Measurements from ENCODE around the gene GRHPR. TPM values are rescaled to one million over a fixed set of nuclear protein-coding genes. Genes with fewer than 3 reads are reported as not detected.

Gene GRHPR
- polyA plus RNA-seq, 1 of the 3 experiments (the other 2 are of a cell fraction) = 206 TPM

DNA sequence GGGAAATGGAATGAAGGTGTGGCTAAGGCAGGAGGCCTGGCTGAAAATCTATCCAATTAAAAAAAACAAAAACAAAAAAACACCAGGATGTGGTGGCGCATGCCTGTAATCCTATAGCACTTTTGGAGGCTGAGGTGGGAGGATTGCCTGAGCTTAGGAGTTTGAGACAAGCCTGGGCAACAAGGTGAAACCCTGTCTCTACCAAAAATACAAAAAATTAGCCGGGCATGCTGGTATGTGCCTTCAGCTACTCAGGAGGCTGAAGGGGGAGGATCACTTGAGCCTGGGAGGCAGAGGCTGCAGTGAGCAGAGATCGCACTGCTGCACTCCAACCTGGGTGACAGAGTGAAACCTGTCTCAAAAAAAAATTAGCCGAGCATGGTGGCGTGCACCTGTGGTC is 21.1 kb downstream of the GRHPR start:
- Histone ChIP-seq H3K9ac (no peak overlapping the region), H3K36me3 (replicated peaks in 1 of 2; ENCODE audit: control insufficient read depth in 1 of 2, insufficient read depth in 2 of 2, low read length in 1 of 2) (peaks cover 40 to 52% of the 10 kb centered on the region in 2 experiments), H2AFZ (ENCODE audit: low read depth) (no peak overlapping the region), H3K27ac (ENCODE audit: low read depth in 2 of 2, low read length in 1 of 2) (no peak overlapping the region), H3K4me3 (ENCODE audit: low read depth in 2 of 2, low read length in 1 of 2) (no peak overlapping the region), H4K20me1 (ENCODE audit: insufficient read depth) (peaks cover 76% of the 10 kb centered on the region), H3K9me2 (no peaks in the 10 kb centered on the region), H3K79me2 (ENCODE audit: insufficient read depth) (peaks cover 84% of the 10 kb centered on the region), H3K4me2 (no peak overlapping the region), H3K27me3 (ENCODE audit: insufficient read depth) (no peaks in the 10 kb centered on the region), H3K9me3 (no peaks in the 10 kb centered on the region), H3F3A (replicated peaks; ENCODE audit: insufficient read depth) (peaks cover 14% of the 10 kb centered on the region), H3K4me1 (ENCODE audit: control insufficient read depth in 1 of 2, insufficient read depth in 2 of 2, low read depth in 1 of 2, low read length in 1 of 2) (peaks cover 0 to 8% of the 10 kb centered on the region in 2 experiments; a peak in 2 of 4 replicates)
- WGBS (ENCODE audit: low lambda C conversion rate) = 95% methylated on average over 5 of the region's 5 CpGs
- ChIA-PET CTCF (no interaction called here), POLR2A (no interaction called here)
- TF ChIP-seq TEAD4 (IDR thresholded peaks at IDR 0.05; ENCODE audit: borderline replicate concordance, insufficient read depth) (no peak), RAD21 (IDR thresholded peaks at IDR 0.05; ENCODE audit: low read length) (no peak), JUND (IDR thresholded peaks at IDR 0.05) (no peak), TAF1 (IDR thresholded peaks at IDR 0.05; ENCODE audit: borderline replicate concordance, low read depth, low read length) (no peak)
- DNase-seq = no peak

DNA sequence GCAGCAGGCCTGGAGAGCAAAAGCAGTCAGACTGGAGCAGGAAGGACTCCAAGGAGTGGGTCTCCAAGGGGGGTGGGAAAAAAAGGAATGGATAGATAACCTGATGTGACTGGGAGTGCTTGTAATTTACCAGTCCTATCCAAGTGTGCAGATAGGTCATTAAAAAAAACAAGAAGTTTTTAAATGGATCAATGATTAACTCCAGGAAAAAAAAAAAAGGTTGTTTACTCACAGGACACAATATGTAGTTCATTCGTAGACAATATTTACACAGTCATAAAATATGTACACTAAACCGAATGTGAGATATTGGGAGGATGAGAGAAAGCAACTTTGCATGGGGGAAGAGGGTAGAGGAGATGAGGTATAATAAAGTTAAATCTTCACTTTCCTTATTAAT is 22.4 kb downstream of the GRHPR start:
- Histone ChIP-seq H3K9ac (no peak overlapping the region), H3K79me2 (ENCODE audit: insufficient read depth) (peaks cover 87% of the 10 kb centered on the region), H3K9me2 (no peaks in the 10 kb centered on the region), H3K36me3 (replicated peaks in 1 of 2; ENCODE audit: control insufficient read depth in 1 of 2, insufficient read depth in 2 of 2, low read length in 1 of 2) (peaks cover 27 to 48% of the 10 kb centered on the region in 2 experiments), H3K27ac (ENCODE audit: low read depth in 2 of 2, low read length in 1 of 2) (no peak overlapping the region), H3K4me3 (ENCODE audit: low read depth in 2 of 2, low read length in 1 of 2) (no peak overlapping the region), H3K4me2 (no peak overlapping the region), H3K4me1 (ENCODE audit: control insufficient read depth in 1 of 2, insufficient read depth in 2 of 2, low read depth in 1 of 2, low read length in 1 of 2) (peaks cover 0 to 8% of the 10 kb centered on the region in 2 experiments; a peak in 2 of 4 replicates), H2AFZ (ENCODE audit: low read depth) (no peak overlapping the region), H3K9me3 (no peaks in the 10 kb centered on the region), H4K20me1 (ENCODE audit: insufficient read depth) (peaks cover 70% of the 10 kb centered on the region), H3F3A (replicated peaks; ENCODE audit: insufficient read depth) (peaks cover 6% of the 10 kb centered on the region), H3K27me3 (ENCODE audit: insufficient read depth) (no peaks in the 10 kb centered on the region)
- POLR2A ChIA-PET = no interaction called here
- 87% methylated on average over 2 of the region's 2 CpGs for WGBS (ENCODE audit: low lambda C conversion rate)
- CTCF ChIA-PET = no interaction called here
- TF ChIP-seq RAD21 (IDR thresholded peaks at IDR 0.05; ENCODE audit: low read length) (no peak), TEAD4 (IDR thresholded peaks at IDR 0.05; ENCODE audit: borderline replicate concordance, insufficient read depth) (no peak), RFX5 (IDR thresholded peaks at IDR 0.05; ENCODE audit: low read length) (no peak), GABPA (IDR thresholded peaks at IDR 0.05; ENCODE audit: low read depth) (no peak), FOXJ3 (CRISPR knock-in tag; IDR thresholded peaks at IDR 0.05) (no peak), POLR2AphosphoS5 (IDR thresholded peaks at IDR 0.05; ENCODE audit: low read depth, low read length) (no peak), RXRA (IDR thresholded peaks at IDR 0.05; ENCODE audit: borderline replicate concordance, low read depth) (no peak), TCF12 (IDR thresholded peaks at IDR 0.05) (no peak), YY1 (IDR thresholded peaks at IDR 0.05; ENCODE audit: low read depth) (no peak), SMC3 (IDR thresholded peaks at IDR 0.05; ENCODE audit: low read depth, low read length) (no peak), USF1 (IDR thresholded peaks at IDR 0.05; ENCODE audit: borderline replicate concordance, low read depth) (no peak), ELF1 (IDR thresholded peaks at IDR 0.05) (no peak)
- TF ChIP-seq, protein P1, sequence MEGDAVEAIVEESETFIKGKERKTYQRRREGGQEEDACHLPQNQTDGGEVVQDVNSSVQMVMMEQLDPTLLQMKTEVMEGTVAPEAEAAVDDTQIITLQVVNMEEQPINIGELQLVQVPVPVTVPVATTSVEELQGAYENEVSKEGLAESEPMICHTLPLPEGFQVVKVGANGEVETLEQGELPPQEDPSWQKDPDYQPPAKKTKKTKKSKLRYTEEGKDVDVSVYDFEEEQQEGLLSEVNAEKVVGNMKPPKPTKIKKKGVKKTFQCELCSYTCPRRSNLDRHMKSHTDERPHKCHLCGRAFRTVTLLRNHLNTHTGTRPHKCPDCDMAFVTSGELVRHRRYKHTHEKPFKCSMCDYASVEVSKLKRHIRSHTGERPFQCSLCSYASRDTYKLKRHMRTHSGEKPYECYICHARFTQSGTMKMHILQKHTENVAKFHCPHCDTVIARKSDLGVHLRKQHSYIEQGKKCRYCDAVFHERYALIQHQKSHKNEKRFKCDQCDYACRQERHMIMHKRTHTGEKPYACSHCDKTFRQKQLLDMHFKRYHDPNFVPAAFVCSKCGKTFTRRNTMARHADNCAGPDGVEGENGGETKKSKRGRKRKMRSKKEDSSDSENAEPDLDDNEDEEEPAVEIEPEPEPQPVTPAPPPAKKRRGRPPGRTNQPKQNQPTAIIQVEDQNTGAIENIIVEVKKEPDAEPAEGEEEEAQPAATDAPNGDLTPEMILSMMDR (IDR thresholded peaks at IDR 0.05) = no peak
- DNase-seq = no peak

All from SK-N-SH (cell line).